Retinal pigment epithelial cell (primary cell): ENCODE data around the gene OR51B5.
"Not testable (repeated sequence)": the region's sequence is repeated elsewhere in the genome, so short reads cannot be mapped to it uniquely, and the experiment has no call there.

ENCODE experiments used
- DNase-seq: peaks from one replicate; pipeline ENCODE4 v3.0.0-alpha.2; 2010; ENCODE audit warnings: low read depth
- H3K4me3 ChIP-seq: 2 replicates; pipeline ENCODE4 v1.5.1; 2011; ENCODE audit warnings: mild to moderate bottlenecking, low read length, control low read depth, moderate library complexity
- CTCF ChIP-seq: conservative IDR thresholded peaks from 2 replicates; pipeline ENCODE4 v1.5.1; 2011; ENCODE audit warnings: low read depth, low read length, control low read depth, inconsistent platforms

The OR51B5 gene

GRCh38 chr11:5367448-5368074 is 24.2 kb upstream of the OR51B5 start:
- no peak overlapping the region for H3K4me3 ChIP-seq
- no peak for TF ChIP-seq CTCF
- peak; percentile 74 for DNase-seq

DNA sequence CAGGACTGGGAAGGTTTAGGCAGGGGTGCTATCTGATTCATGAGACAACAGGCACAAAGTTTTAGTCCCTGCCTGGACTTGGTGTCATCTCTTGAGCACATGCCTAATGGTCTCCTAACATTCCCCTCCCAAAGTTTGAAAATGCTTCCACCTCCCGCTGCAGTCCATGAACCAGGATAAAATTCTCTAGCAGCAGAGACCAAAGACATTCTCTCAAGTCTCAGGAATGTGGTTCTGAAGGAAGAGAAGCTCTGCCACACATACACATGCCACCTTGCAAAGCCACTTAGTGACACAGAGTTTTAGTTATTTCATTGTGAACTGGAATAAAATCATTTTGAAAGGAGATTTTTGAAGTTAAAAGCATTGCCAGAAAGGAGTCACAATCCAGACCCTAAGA is 23.5 kb upstream of the OR51B5 start:
- TF ChIP-seq CTCF = no peak
- no peak for DNase-seq

DNA sequence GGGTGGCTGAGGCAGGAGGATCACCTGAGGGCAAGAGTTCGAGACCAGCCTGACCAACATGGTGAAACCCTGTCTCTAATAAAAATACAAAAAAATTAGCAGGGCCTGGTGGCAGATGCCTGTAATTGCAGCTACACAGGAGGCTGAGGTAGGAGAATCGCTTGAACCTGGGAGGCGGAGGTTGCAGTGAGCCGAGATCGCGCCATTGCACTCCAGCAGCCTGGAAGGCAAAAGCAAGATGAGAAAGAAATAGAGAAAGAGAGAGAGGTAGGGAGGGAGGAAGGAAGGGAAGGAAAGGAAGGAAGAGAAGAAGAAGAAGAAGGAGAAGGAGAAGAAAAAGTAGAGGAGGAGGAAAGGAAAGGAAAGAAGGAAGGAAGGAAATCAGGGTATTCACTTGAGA is 23.0 kb upstream of the OR51B5 start:
- not testable (repeated sequence) for DNase-seq, H3K4me3 ChIP-seq

More for the DNA sequence above, 23.5 kb upstream of the OR51B5 start:
- no peak overlapping the region for H3K4me3 ChIP-seq

GRCh38 chr11:5364214-5364613 is 20.9 kb upstream of the OR51B5 start:
- H3K4me3 ChIP-seq = no peak overlapping the region
- TF ChIP-seq CTCF = no peak
- DNase-seq = no peak

DNA sequence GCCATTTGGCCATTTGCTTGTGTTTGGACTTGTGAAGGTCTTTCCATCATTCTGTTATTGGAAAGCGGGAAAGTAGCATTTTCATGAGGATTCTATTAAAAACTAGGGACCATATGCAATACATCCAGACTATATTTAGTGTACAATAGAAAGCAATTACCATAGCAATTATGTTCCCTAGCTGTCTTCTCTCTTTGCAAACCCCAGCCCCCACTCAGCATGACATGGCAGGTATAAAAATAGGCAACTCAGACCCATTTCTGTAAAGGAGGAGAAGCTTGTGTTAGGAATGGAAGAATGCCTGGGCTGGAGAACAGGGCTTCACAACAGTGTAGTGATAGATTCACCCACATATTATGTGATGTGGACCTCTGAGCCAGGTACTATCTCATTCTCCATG is 20.4 kb upstream of the OR51B5 start:
- no peak for DNase-seq
- no peak overlapping the region for H3K4me3 ChIP-seq
- no peak for TF ChIP-seq CTCF

DNA sequence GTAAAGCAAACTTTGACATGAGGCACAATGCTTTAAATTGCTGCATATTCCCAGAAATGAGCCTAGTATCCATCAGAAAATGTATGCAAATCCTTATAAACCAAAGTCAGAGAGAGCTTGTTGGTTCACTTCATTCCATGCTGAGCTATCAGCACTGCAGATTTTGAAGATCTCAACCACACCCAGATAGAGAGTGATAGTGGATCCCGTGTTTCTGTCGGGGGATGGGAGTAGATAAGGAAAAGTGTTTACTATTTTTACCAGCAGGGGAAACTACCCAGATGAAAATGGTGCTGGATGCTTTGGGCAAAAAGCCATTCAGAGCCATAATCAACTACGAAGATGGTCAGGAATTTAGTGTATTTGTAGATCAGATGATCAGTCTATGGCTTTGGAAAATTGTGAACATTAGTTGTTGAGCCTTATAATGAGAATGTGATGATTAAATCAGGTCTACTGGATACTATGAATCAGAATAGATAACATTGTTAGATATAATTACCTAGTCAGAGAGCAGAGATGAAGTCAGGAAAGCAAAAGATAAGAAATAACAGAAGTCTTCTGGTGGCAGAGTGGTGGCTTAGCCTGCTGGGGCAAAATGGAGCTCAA is 18.8 kb upstream of the OR51B5 start:
- TF ChIP-seq CTCF = no peak
- DNase-seq = no peak

GRCh38 chr11:5356031-5356430 is 12.7 kb upstream of the OR51B5 start:
- DNase-seq, H3K4me3 ChIP-seq: not testable (repeated sequence)

More for the DNA sequence above, 18.8 kb upstream of the OR51B5 start:
- no peak overlapping the region for H3K4me3 ChIP-seq

DNA sequence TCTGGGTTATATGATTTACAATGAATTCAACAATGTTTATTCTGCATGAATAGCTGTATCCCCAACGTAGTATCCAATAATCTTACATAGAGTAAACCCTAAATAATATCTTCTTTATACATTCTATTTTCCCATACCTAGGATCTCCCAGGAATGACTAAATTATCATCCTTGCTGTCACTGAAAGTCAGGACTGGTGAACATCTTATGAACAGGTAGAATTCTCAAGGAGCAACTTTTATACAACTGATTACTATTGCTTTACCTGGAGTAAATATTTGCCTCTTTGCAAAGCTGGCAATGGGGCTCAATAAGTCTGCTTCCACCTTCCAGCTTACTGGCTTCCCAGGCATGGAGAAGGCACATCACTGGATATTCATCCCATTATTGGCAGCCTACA is 7.9 kb upstream of the OR51B5 start, which contains the start of gene OR51B6:
TSS of gene OR51B6 (plus strand) at position 301 of the 400 bp plus-strand sequence. CDS start at position 301, 0 bp downstream.
- no peak for TF ChIP-seq CTCF

More for the DNA sequence above, 7.9 kb upstream of the OR51B5 start, which contains the start of gene OR51B6:
- H3K4me3 ChIP-seq = no peak within 1 kb of the TSS
- no peak for DNase-seq
